ENCODE results near the gene SLC22A12.
"Not testable (repeated sequence)": the region's sequence is repeated elsewhere in the genome, so short reads cannot be mapped to it uniquely, and the experiment has no call there.

SLC22A12 gene

DNA sequence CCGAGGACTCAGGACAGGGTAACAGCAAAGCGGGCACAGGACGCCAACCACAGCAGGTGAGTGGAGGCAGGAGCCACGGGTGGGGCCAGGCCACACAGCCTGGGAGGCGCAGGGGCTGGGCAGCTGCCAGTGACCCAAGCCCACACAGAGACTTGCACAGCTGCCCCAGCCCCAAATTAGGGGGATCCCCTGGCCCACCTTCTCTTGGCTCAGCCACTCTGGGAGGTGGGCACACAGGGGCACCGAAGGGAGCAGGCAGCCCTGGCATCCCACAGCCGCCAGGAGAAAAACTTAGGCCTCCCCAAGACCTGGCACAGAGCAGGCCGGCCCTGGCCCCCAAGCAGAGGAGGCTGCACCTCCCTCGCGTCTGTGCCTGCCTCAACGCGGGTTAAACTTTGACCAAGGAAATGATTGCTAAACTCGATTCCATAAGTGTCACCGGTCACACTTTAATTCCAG lies at the start of gene SLC22A12:
Gene SLC22A12 (plus strand): TSS at position 458 of the 459 bp plus-strand sequence. CDS start 337 bp downstream, outside the sequence.
- no peak for DNase-seq (ENCODE audit: low spot score)

DNA sequence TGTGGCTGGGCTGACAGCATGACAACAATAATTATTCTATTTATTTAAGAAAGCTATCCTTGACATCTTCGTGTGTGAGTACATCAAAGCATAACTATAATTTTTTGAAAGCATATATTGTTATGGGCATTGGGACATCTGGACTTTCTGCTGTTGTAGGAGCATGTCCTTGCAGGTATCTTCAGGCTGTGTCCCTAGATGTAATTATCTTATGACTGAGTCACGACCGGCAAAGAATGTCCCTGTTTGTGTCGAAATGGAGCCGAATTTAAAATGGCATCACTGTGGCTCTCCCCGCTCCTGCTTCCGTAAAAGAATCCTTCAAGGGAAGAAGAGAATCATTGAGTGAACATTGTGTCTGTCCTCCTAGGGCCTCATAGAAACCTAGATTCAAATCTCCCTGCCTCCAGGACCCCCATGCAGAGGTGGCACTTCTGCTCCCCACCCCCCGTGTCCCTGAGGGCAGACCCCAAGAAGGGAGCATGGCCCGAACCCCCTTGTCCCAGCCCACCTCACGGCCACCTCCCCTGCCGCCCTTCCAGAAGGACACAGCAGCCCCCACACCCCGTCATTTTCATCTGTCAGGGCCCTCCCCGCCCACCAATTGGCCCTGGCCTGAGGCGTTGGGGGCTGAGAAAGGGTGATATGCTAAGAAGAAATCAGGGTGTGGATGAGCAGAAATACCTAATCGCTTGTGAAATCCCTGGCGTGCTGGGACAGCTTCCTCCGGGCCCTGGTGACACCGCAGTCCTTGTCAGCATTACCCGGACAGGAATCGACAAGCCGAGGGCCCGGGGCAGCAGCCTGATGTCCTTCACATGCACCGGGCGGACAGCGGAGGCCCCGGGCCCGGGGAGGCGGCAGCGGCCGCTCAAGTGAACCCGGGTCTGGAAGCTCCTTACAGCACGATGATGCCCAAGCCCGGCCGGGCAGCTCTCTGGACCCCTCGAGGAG lies 48.6 kb upstream of the SLC22A12 start:
- DNase-seq (ENCODE audit: low spot score) = no peak

DNA sequence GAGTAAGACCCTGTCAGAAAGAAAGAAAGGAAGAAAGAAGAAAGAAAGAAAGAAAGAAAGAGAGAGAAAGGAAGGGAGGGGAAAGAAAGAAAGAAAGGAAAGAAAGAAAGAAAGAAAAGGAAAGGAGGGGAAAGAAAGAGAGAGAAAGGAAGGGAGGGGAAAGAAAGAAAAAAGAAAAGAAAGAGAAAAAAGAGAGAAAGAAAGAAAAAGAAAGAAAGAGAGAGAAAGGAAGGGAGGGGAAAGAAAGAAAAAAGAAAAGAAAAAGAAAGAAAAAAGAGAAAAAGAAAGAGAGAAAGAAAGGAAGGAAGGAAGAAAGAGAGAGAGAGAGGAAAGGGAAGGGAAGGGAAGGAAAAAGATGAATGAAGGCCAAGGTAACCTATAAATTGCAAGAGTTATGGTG lies 47.2 kb upstream of the SLC22A12 start:
- no peak for DNase-seq (ENCODE audit: low spot score)

DNA sequence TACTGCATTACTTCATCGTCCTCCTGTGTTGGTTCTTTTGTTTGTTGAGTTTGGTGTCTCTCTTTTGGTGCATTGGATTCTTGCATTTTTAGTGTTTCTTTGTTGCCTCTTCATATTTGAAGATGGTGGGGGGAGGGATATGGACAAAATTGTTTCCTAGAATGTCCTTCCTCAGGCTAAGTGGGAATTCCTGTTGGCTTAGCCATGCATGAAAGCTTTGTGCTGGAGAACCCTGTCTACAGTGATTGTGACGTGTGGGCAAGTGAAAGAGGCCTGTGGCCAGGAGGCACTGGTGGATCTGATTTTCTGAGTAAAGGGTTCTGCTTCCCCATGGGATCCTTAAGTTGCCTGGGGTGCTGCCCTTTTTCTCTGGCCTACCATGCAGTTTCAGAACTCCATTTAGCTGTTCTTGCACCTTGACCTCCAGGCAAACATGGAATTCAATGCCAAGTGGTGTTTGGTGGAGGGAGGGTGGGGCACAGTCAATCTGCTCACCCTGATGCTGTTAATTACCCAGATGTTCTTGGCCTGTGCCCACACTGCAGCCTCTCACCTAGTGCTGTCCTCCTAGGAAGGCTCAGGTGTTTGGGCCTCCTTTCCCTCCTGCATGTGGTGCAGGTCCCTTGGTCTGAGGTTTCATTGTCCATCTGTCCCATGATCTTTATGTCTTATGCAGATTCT lies 46.3 kb upstream of the SLC22A12 start:
- no peak for DNase-seq (ENCODE audit: low spot score)

DNA sequence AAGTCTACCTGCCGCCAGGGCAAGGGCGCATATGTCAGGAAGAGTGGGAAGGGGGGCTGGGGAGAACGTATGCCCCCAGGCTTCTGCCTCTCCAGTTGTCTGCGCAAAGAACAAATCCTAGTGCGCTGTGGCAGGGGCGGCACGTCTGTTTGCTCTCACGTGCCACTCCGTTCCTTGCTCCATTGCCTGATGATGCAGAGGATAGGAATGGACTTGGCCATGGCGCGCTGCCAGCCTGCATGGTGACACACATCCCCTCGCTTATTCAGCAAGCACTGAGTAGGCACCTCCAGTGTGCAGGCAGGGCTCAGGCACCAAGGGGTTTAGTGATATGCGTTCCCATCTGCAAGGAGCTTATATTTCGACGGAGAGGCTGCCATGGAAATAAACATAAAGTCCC lies 45.4 kb upstream of the SLC22A12 start:
- no peak for DNase-seq (ENCODE audit: low spot score)

DNA sequence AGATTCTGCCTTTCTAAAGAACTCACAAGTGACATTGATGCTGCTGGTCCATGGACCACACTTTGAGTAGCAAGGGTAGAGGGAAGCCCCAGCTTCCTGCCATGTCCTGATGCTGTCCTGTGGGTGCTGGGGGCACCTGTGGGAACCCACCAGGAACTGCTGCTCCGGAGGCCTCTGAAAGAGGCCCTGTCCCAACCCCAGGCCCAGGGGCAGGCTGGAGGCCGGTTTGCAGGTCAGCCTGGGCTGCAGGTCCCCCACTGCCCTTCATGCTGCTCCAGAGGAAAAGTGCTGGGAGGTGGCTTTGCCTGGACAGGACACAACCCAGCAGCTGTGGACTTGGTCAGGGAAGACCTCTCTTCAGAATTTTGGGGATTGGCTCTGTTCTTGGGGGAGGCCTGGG lies 44.8 kb upstream of the SLC22A12 start:
- no peak for DNase-seq (ENCODE audit: low spot score)

DNA sequence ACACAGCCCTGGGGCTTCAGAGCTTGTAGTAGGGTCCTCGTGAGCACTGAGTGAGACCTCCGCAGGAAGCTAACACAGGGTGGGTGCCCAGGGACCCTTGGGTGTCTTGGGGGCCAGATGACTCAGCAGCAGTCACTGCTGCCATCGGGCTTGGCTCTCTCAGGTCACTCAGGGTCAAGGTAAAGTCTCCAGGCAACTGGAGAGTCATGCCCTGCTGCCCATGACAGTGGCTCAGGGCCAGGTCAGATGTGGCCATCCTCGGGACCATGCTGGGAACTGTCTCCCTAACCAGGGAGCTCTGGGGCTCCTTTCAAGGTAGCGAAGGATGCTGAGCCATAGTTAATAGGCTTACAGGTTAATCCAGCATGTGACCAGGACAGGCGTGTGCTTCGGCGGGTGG lies 44.4 kb upstream of the SLC22A12 start:
- DNase-seq (ENCODE audit: low spot score) = no peak

DNA sequence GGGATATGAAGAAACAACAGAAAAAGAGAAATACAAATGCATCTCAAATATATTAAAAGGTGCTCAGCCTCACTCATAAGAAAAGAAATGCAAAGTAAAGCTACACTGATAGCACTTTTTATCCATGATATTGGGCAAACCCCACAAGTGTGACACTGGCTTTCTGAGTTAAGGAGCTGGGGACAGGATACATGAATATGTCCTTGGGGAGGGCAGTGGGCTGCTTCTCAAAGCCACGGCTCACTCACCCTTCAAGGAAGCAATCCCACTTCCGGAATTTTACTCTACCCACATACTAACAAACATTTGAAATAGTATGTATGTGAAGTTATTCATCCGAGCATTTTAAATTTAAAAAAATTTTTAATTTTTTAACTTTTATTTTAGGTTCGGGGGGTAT lies 41.1 kb upstream of the SLC22A12 start:
- DNase-seq (ENCODE audit: low spot score) = no peak

DNA sequence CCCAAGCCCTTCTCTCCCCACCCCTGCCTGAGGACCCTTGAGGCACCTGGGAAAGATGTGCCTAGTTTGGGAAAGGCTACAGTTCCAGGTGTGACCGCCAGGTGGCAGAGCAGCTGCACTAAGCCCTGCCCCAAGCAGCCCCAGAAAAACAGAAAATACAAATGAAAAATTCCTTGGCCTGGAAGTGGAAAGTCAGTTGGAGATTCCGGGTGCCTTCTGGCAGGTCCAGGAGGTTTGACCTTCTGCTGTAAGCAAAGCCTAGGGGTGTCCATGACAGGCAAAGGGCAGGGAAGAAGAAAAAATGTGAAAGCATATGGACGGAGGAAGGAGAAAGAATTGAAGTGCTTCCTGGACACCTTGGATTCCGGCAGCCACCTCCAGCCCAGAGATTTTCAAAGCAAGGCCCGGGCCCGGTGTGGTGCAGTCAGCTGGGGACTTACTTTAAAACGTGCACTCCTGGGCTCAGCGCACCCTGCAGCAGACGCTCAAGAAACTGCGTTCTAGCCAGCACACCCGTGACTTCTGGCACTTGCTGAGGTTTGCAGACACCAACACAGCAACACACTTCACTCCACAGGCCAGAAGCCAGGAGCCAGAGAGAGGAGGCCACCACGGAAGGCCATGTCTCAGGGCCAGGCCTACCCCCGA lies 37.3 kb upstream of the SLC22A12 start:
- peak; percentile 95 for DNase-seq (ENCODE audit: low spot score)

DNA sequence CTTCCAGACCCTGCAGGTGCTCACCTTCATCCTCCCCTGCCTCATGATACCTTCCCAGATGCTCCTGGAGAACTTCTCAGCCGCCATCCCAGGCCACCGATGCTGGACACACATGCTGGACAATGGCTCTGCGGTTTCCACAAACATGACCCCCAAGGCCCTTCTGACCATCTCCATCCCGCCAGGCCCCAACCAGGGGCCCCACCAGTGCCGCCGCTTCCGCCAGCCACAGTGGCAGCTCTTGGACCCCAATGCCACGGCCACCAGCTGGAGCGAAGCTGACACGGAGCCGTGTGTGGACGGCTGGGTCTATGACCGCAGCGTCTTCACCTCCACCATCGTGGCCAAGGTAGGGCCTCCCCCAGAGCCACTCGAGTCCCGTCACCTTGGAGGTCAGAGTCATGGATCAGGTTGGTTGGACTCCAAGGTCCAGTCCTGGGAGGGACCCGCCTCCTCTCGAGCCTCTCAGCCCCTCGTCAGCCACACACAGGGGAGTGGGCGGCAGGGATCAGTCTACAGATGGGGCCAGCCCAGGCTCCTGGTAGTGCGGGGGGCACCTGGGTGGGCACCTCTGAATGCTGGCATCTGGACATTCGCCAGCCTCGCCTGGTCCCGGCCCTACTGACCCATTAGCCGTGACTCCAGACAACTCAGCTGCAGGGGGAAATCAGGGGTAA lies 34.8 kb upstream of the SLC22A12 start:
- DNase-seq (ENCODE audit: low spot score) = no peak

DNA sequence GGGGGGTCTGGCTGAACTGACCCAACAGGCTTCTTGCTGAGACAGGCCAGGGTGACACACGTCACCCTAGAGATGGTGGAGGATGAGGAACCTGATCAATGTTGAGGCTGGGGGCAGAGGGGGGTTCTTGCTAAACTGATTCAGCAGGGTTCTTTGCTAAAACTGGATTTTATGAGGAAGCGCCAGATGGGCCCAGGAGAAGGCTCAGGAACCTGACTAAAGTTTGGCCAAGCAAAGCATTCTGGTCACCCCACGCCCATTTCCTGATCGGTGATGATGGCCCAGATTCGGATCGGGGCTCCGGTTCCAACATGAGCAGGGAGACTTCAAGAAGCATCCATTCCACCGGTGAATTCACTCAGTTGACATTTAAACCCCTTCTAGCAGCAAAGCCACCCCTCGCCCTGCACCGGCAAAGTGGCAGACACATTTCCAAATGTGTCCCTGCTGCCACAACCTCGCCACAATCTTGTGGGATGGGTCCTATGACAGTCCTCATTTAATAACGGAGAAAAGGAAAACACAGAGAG lies 34.2 kb upstream of the SLC22A12 start:
- no peak for DNase-seq (ENCODE audit: low spot score)

DNA sequence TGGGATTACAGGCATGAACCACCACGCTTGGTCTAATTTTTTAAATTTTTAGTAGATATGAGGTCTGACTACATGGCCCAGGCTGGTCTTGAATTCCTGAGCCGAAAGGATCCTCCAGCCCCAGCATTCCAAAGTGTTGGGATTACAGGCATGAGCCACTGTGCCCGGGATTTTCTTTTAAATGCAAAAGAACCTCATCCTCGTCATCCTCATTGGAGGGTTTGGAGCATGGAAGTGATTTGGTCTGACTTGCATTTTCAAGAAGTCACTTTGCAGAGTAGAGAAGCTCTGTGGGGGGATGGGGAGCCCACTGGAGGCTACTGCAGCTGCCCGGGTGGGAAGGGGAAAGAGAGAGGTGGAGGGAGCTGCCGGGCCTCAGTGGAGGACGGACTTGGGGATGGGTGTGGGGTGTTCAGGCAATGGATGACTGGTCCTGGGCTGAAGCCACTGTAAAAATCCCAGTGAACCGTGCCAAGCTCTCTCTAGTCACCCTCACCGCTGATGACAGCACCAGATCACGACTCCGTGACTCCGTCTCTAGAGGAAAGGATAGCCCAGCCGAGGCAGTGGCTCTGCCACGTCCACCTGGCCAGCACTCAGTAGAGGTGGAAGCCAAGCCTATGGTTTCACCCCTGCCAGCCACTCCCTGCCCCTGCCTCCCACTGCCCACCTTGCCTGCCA lies 32.8 kb upstream of the SLC22A12 start:
- no peak for DNase-seq (ENCODE audit: low spot score)

DNA sequence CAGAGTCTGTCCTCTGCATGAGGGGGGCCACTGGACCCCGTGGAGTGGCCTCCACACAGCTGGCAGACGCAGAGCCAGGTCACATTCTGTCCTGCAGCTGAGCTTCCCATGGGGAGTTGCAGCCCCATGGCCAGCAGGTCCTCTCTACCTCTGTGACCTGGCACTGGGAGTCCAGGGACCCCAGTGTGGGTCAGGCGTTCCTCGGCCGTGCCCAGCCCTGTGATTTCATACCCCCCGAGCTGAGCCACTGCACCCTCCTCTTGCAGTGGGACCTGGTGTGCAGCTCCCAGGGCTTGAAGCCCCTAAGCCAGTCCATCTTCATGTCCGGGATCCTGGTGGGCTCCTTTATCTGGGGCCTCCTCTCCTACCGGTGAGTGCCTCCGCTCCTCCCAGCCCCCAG lies 32.2 kb upstream of the SLC22A12 start:
- DNase-seq (ENCODE audit: low spot score) = no peak

DNA sequence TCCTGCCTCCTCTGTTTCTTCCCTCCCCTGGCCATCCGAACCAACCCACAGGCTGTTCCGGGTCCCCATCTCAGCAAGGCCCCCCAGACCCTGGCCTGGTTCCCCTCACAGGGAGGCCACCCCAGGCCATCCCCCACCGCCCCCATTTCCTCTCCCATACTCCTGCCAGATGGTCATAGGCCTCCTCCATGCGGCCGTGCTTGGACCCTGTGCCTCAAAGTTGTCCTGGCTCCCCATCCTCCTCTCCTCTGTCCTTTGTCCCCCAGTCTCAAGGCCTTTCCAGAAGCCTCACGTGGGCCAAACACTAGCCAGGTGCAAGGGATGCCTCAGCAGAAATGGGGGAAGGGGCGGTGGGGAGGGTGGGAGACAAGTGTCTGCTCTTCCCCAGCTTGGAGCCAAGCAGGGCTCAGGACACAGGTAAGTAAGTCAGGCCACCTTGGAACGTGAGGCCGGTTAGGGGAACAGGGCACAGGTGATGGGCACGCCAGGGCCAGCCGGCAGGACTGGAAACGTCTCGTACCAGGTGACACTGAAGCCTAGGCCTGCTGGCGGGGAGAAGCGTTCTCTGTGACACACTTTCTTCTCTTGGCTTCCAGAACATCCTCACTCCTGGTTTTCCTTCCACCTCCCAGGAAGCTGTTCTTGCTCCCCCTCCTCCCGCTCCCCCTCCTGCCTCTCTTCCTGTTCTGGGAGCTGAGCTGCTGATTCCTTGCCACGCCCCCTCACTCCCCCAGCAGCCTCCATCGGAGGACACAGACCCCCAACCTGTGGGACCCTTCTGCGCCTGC lies 31.5 kb upstream of the SLC22A12 start:
- DNase-seq (ENCODE audit: low spot score) = peak; percentile 47

DNA sequence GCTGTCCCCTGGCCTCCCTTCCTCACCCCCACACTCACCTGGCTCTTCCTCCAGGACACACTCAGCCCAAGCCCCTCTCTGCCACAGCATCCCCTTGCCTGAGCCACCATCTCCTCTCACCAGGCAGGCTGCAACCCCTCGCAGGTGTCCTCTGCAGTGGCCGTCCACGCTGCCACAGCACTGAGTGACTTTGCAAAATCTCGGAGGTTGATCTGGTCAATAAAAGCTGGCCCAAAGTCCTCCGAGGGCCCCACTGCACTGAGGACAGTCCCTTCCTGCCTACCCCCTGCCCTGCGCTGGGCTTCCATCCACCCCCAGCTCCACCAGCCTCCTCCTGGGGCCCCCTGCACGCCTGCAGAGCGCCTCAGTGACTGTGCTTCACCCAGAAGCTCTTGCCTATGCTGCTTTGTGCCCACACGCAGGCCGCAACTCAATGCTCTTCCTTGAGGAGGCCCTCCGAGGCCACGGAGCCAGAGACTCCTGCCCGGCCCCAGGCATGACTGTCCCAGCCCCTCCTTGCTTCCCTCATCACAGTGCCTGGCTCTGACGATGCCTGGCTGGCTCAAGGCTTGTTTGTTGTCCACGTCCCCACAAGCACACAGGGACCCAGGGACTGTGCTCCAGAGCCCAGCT lies 30.8 kb upstream of the SLC22A12 start:
- no peak for DNase-seq (ENCODE audit: low spot score)

DNA sequence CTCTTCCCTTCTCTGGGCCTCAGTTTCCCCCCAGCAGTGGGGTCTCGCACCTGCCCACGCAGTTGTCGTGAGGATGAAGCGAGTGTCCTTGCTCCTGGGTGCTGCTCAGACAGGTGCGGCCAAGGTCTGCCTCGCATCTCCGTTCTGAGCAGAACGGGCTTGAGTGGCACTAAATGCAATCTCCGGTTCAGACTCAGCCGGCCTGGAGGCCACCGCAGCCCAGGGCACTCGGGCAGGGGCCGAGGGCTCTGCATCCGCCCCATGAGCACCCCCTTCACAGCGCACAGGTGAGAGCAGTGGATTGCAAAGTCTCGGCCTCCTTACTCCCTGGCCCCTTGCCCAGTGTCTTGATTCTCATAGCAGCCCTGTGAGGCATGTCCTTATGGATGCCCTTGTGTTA lies 30.1 kb upstream of the SLC22A12 start:
- no peak for DNase-seq (ENCODE audit: low spot score)

DNA sequence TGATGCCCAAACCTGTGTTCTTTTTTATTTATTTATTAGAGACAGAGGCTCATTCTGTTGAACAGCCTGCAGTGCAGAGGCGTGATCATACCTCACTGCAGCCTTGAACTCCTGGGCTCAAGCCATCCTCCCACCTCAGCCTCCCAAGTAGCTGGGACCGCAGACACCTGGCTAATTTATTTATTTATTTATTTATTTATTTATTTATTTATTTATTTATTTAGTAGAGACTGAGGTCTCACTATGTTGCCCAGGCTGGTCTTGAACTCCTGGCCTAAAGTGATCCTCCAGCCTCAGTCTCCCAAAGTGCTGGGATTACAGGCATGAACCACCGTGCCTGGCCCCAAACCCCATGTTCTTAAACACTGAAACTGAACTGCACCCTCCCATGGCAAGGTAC lies 29.6 kb upstream of the SLC22A12 start:
- not testable (repeated sequence) for DNase-seq (ENCODE audit: low spot score)

DNA sequence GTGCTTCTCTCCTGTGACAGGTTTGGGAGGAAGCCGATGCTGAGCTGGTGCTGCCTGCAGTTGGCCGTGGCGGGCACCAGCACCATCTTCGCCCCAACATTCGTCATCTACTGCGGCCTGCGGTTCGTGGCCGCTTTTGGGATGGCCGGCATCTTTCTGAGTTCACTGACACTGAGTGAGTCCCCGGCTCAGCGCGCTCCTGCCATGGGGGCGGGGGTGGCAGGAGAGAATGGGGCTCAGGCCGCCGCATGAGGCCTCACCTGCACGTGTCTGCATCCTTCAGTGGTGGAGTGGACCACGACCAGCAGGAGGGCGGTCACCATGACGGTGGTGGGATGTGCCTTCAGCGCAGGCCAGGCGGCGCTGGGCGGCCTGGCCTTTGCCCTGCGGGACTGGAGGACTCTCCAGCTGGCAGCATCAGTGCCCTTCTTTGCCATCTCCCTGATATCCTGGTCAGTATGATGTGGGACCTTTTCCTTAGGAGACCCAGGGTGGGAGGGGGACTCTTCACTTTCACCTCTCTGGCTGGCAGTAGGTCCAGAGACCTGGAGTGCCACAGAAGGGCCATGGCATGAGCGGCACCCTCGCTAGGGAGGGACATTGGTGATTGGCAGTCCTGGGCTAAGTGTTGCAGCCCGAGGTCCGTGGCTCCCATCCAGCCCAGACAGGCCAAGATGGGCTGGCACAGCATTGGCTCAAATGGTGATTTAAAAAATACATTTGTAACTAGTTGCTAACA lies 28.9 kb upstream of the SLC22A12 start:
- DNase-seq (ENCODE audit: low spot score) = no peak

DNA sequence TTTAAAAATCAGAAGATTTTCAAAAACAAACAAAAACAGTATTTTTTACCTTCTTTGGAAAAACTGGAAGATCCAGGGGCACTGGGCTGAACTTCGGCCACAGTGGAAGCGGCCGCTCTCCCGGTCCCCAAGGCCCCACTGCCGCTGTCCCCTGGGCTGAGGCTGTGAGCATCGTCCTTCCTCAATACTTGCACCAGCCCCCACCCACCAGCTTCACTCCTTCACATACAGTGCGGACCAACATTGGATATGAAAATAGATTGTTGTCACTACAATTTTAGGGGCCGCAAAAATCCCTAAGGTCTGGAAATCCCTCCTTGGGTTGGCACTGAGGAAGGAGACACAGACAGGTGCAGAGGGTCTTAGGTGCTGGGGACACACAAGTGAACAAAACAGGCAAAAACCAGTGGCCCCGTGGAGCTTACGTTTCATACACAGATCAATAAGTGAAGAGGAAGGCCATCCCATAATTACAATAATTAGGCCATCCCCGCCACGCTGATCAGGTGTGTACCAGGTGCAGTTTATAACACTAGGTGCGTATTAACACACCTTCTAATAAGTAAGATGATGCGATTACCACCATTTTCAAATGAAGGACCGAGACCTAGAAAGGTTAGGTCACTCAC lies 28.2 kb upstream of the SLC22A12 start:
- no peak for DNase-seq (ENCODE audit: low spot score)

All from cerebellar cortex (tissue), 1 donor.